SH-SY5Y (cell line): Measurements from ENCODE around the gene DEK.

Experiments
- GATA2 ChIP-seq: IDR thresholded peaks from 2 replicates; pipeline ENCODE4 v1.6.1; 2011; ENCODE audit warnings: mild to moderate bottlenecking, low read depth, low read length
- GATA3 ChIP-seq: IDR thresholded peaks from 2 replicates; pipeline ENCODE4 v1.6.1; 2011; ENCODE audit warnings: low read depth, mild to moderate bottlenecking, low read length, moderate library complexity

The DEK gene

DNA sequence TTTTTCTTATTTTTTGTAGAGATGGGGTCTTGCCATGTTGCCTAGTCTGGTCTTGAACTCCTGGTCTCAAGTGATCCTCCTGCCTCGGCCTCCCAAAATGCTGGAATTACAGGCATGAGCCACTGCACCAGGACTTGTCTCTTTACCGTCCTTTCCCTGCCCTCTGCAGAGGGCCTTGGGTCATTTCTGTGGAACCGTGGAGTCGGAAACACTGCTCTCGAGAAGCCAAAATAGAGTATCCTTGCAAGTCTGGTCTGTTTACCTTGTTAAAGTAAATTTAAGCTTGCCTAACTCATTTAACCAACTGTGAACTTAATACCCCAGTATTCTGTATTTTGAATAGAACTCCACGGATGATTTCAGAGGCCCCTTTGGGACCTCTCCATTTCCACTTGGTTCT, 57.7 kb downstream of the DEK start:
- TF ChIP-seq GATA3 (no peak), GATA2 (no peak)

DNA sequence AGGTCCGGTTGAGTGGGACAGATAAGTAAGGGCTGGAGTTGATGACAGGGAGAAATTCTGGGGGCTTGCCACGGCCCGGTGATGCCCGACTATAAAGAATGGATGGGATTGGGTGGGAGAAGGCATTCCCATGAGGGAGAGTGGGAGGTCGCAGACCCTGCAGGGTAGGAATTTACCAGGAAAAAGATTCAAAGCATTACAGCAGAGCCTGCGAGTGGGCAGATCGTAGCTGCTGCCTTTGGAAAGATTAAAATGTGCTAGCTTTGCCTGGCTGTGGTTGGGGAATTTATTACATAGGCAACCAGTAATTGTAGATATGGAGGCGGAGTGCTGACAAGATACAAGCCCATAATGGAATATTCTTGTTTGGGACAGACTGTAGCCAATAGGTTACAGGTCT, 59.6 kb downstream of the DEK start:
- TF ChIP-seq GATA2, result no peak
- no peak for TF ChIP-seq GATA3

DNA sequence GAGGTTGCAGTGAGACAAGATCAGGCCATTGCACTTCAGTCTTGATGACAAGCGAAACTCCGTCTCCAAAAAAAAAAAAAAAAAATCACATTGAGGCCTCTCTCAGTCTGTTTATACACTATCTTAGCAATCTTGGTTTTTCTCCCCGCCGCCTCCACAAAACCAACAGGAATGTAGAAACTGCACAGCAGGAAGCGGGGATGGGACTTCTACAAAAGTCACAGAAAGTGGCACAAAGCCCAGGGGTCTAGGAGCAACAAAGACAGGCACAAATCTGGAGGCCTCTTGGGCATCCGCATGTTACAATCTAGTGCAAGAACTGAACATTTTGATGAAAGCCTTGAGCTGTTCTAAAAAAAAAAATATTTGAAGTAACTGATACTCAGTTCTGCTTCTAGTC, 60.5 kb downstream of the DEK start:
- no peak for TF ChIP-seq GATA2
- TF ChIP-seq GATA3, result no peak

DNA sequence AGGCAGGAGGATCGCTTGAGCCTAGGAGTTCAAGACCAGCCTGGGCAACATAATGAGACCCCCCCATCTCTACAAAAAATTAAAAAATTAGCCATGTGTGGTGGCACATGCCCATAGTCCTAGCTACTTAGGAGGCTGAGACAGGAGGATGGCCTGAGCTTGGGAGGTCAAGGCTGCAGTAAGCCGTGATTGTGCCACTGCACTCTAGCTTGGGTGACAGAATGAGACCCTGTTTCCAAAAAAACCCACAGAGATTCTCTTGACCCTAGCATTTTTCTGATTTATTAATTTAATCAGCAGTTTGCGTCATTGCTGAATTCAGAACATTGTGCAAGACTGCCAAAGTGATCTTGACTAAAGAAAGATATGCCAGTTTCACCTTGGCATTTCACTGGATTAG, 72.3 kb downstream of the DEK start:
- no peak for TF ChIP-seq GATA3
- TF ChIP-seq GATA2, result no peak

DNA sequence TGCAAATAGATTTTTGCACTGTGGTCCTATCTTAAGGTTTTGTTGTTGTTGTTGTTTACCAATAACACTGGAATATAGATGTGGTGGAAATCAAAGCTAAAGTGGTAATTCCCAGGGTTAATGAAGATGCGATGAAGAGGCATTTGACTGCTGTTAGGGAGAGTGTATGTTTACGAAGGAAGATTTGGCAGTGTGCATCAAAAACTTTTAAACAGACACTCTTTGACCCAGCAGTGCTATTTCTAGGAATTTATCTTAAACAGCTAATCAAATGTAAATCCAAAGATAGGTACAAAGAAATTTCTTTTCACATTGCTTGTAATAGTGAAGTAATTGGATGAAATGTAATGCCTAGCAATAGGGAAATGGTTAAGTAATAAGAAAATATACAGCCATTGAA, 75.1 kb downstream of the DEK start:
- TF ChIP-seq GATA3 (no peak), GATA2 (no peak)

DNA sequence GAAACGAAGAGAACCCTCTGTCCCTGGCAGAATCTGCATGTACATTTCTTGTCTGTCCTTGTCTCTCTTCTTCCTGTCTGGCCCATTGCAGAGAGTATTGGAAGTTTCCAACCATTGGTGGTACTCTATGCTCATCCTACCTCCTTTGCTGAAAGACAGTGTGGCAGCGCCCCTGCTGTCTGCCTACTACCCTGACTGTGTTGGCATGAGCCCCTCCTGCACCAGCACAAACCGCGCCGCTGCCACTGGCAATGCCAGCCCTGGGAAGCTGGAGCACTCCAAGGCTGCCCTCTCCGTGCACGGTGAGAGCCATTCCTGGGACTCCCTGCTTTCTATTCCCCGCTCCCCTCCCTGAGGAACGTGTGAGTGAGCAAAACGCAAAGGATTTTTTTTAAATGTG, 76.6 kb downstream of the DEK start:
- TF ChIP-seq GATA2 (no peak), GATA3 (no peak)

DNA sequence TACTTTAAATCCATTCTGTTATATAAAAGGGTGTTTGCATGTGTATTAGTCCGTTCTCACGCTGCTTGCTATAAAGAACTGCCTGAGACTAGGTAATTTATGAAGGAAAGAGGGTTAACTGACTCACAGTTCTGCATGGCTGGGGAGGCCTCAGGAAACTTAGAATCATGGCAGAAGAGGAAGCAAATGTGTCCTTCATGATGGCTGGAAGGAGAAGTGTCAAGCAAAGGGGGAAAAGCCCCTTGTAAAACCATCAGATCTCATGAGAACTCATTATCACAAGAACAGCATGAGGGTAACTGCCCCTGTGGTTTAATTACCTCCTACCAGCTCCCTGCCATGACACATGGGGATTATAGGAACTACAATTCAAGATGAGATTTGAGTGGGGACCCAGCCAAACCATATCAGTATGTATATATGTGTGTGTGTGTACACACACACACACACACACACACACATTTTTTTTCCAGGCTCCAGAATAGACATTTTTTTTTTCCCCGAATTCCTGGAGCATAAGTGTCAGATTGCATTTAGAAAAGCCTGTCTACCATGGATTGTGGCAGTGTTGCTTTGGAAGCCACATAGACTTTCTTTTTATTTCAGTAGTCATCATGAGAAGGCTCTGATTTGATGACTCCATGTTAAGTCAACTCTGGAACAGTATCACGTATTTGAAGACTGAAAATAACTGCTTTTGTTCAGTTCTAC, 77.6 kb downstream of the DEK start:
- TF ChIP-seq GATA3, result no peak

DNA sequence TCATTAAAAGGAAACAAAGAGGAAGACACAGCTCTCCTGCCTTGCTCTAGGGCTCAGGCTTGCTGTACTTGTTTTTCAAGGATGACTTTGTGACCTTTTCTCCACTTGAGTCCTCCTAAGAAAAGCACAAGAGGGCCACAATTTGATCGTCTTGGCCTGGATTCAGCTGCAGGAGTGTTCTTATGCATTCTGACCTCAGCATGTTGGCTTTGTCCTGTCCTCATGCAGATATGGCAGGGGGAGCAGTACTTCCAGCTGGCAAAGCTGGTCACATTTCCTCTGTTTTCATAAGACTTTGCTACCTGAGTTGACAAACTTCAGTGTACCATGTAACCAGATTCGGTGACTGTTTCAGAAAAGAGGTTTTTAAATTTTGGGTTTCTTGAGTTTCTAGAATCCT, 78.3 kb downstream of the DEK start:
- TF ChIP-seq GATA3 (no peak), GATA2 (no peak)

DNA sequence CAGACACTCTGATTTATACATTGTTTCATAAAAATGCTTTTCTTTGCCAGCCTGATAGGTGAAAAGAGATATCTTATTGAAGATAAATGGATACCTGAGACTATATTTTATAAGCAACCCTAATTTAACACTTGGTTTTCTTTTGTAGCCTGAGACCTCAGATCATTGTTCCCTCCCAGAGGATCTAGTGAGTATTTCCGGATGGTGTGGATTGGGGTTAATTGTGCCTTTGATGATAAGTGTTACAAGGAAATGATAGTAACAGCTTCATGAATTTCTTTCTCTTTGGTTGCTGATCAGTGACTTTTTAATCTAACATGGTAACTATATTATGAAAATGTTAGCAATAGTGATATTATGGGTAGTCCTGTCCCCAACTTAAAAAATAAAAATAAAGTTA, 78.7 kb downstream of the DEK start:
- TF ChIP-seq GATA3 (no peak), GATA2 (no peak)

DNA sequence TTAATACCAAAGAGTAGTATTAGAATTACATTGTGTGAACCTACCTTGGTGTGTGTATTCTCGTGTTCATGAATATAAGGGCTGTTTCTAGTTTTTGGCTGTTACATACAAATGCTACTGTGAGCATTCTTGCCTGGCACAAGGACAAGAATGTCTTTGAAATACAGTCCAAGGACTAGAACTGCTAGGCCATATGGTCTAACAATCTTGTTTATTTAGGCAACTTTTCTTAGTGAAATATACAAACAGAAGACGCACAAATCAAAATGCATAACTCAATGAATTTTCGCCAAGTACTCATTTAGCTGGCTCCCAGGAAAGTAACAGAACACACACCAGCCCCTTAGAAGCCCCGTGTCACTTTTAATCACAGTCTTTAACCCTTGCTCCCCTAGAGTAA, 80.6 kb downstream of the DEK start:
- TF ChIP-seq GATA3, result no peak
- TF ChIP-seq GATA2, result no peak

DNA sequence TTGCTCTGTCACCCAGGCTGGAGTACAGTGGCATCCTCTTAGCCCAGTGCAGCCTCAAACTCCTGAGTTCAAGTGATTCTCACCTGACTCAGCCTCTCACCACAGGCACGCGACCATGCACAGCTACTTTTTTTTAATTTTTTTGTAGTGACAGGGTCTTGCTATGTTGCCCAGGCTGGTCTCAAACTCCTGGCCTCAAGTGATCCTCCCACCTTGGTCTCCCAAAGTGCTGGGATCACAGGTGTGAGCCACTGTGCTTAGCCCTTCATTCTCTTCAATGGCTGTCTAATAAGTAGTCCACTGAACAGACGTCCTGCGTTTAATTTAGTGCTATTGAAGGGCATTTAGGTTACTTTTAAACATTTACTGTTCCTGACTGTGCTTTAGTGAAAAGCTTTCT, 81.8 kb downstream of the DEK start:
- TF ChIP-seq GATA3 (no peak), GATA2 (no peak)

DNA sequence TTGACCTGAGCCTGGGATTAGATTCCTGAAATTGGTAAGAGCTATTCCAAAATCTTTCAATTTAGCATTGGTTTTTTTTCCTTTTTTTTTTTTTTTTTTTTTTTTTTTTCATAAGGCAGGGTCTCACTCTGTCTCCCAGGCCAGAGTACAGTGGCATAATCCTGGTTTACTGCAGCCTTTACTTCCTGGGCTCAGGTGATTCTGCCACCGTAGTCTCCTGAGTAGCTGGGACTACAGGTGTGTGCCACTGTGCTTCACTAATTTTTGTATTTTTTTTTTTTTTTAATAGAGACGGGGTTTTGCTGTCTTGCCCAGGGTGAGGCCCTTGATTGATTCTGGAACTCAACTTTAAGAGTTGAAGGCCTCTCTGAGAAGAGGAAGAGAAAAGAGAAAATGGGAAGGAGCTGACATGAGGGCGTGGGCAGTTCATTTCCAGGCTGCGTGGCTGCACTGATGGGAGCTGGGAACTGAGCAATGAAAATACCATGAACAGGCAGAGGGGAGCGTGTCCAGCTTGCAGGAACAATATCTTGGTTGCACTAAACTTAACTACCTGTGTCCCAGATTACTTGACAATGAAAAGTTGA, 84.5 kb downstream of the DEK start:
- TF ChIP-seq GATA2 (no peak), GATA3 (no peak)

DNA sequence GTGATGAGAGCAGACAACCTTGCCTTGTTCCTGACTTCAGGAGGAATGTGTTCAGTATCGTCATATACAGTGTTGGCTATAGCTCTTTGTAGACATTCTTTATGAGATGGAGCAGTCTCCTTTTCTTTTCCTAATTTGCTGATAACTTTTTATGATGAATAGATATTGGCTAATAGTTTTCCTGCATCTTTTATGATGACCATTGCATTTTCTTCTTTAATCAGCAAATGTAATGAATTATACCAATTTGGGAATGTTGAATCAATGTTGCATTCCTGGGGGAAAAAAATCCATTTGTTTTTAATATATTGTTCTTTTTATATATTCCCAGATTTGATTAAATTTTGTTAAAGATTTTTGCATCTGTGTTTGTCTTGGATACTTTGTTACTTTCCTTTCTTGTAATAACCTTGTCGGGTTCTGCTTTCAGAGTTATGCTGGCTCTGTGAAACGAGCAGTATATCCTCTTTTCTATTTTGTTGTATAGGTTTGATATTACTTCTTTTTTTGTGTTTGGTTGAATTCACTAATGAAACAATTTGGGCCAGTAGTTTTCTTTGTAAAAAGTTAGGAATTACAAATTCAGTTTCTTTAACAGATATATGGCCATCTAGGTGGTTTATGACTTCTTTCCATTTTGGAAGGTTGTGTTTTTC, 85.2 kb downstream of the DEK start:
- no peak for TF ChIP-seq GATA2
- no peak for TF ChIP-seq GATA3

DNA sequence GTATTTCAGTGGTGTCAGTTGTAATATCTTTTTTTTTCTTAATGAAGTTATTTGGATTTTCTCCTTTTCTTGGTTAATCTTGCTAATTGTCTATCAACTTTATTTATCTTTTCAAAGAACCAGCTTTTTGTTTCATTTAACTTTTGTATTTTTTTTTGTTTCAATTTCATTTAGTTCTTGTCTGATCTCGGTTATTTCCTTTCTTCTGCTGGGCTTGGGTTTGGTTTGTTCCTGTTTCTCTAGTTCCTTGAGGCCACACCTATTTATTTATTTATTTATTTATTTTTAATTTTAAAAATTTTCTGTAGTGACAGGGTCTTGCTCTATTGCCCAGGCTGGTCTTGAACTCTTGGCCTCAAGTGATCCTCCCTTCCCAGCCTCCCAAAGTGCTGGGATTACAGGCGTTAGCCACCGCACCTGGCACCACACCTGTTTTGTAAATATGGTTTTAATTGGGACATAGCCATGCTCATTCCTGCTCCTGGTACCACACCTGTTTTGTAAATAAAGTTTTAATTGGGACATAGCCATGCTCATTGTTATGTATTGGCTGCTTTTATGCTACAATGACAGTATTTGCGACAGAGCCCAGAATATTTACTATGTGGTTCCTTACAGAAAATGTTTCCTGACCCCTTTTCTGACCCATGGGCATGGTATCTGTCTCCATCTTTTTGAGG, 86.9 kb downstream of the DEK start:
- TF ChIP-seq GATA2, result no peak
- TF ChIP-seq GATA3, result no peak
